Mesenchymal stem cell (in vitro differentiated cells and primary cell): ENCODE measurements around the gene DZIP1L.

ENCODE experiments used
- DNase-seq: peaks from one replicate; pipeline ENCODE4 v3.0.0-alpha.2; 2013
- H2AFZ ChIP-seq: one replicate; pipeline ENCODE4 v1.6.1; 2013; ENCODE audit warnings: low read depth, mild to moderate bottlenecking, control low read depth, inconsistent platforms, low read length, moderate library complexity
- H2AK5ac ChIP-seq: 2 replicates; pipeline ENCODE4 v1.6.1; 2013; ENCODE audit warnings: low read length, moderate library complexity, mild to moderate bottlenecking, inconsistent platforms; ENCODE audit not compliant: severe bottlenecking
- H2BK120ac ChIP-seq: one replicate; pipeline ENCODE4 v1.6.1; 2013; ENCODE audit warnings: low read depth, mild to moderate bottlenecking, inconsistent platforms, low read length, moderate library complexity
- H2BK12ac ChIP-seq, 2 experiments: one replicate each; pipeline ENCODE4 v1.6.1; 2013; ENCODE audit warnings: inconsistent platforms in 2 of 2, low read length in 2 of 2, mild to moderate bottlenecking in 2 of 2, moderate library complexity in 2 of 2, control low read depth in 1 of 2
- H2BK15ac ChIP-seq: one replicate; pipeline ENCODE4 v1.6.1; 2013; ENCODE audit warnings: mild to moderate bottlenecking, low read depth, inconsistent platforms; ENCODE audit not compliant: poor library complexity, severe bottlenecking
- H2BK5ac ChIP-seq: 2 replicates; pipeline ENCODE4 v1.6.1; 2013; ENCODE audit warnings: low read depth, mild to moderate bottlenecking, low read length, control low read depth, inconsistent platforms; ENCODE audit not compliant: poor library complexity, severe bottlenecking
- H3K14ac ChIP-seq, 2 experiments: one replicate each; pipeline ENCODE4 v1.6.1; 2013; ENCODE audit warnings: inconsistent platforms in 2 of 2, low read length in 2 of 2, control low read depth in 1 of 2, mild to moderate bottlenecking in 1 of 2, moderate library complexity in 1 of 2
- H3K18ac ChIP-seq, 2 experiments: one replicate each; pipeline ENCODE4 v1.6.1; 2013; ENCODE audit warnings: inconsistent platforms in 2 of 2, low read length in 2 of 2, control low read depth in 1 of 2, low read depth in 1 of 2, mild to moderate bottlenecking in 1 of 2
- H3K23ac ChIP-seq, 2 experiments: one replicate each; pipeline ENCODE4 v1.6.1; 2013; ENCODE audit warnings: inconsistent platforms in 2 of 2, low read length in 2 of 2, mild to moderate bottlenecking in 2 of 2, moderate library complexity in 2 of 2, control low read depth in 1 of 2
- H3K27ac ChIP-seq: 2 replicates; pipeline ENCODE4 v1.5.1; 2013; ENCODE audit warnings: mild to moderate bottlenecking, moderate library complexity, low read length, control low read depth, inconsistent platforms; ENCODE audit not compliant: poor library complexity, severe bottlenecking
- H3K27me3 ChIP-seq, 2 experiments: 2 replicates each; pipeline versions ENCODE4 v1.6.1 to v1.7.0; 2013; ENCODE audit warnings: low read length in 2 of 2, mild to moderate bottlenecking in 2 of 2, moderate library complexity in 2 of 2, control low read depth in 1 of 2, inconsistent platforms in 1 of 2; ENCODE audit not compliant: control insufficient read depth in 1 of 2, insufficient read depth in 1 of 2
- H3K36me3 ChIP-seq, 2 experiments: 2 replicates each; pipeline versions ENCODE4 v1.6.1 to v1.7.0; 2013; ENCODE audit warnings: low read length in 2 of 2, control low read depth in 1 of 2, inconsistent platforms in 1 of 2, low read depth in 1 of 2, mild to moderate bottlenecking in 1 of 2; ENCODE audit not compliant: insufficient read depth in 2 of 2, control insufficient read depth in 1 of 2
- H3K4ac ChIP-seq, 2 experiments: one replicate each; pipeline ENCODE4 v1.6.1; 2013; ENCODE audit warnings: inconsistent platforms in 2 of 2, low read length in 2 of 2, mild to moderate bottlenecking in 2 of 2, moderate library complexity in 2 of 2, control low read depth in 1 of 2, low read depth in 1 of 2
- H3K4me1 ChIP-seq: 2 replicates; pipeline ENCODE4 v1.6.1; 2013; ENCODE audit warnings: low read depth, low read length, control low read depth; ENCODE audit not compliant: control insufficient read depth, insufficient read depth
- H3K4me2 ChIP-seq: 2 replicates; pipeline ENCODE4 v1.6.1; 2013; ENCODE audit warnings: low read length, mild to moderate bottlenecking, inconsistent platforms; ENCODE audit not compliant: poor library complexity, severe bottlenecking
- H3K4me3 ChIP-seq, 2 experiments: 2 replicates each; pipeline versions ENCODE4 v1.5.1 to v1.7.0; 2013; ENCODE audit warnings: low read length in 2 of 2, mild to moderate bottlenecking in 2 of 2, control low read depth in 1 of 2, low read depth in 1 of 2; ENCODE audit not compliant: insufficient read depth in 1 of 2
- H3K79me1 ChIP-seq: replicated peaks from 2 replicates; pipeline ENCODE4 v1.6.1; 2013; ENCODE audit warnings: mild to moderate bottlenecking, control low read depth, low read length, inconsistent platforms; ENCODE audit not compliant: poor library complexity, severe bottlenecking
- H3K9ac ChIP-seq: 2 replicates; pipeline ENCODE4 v1.7.0; 2013; ENCODE audit warnings: mild to moderate bottlenecking, low read length, moderate library complexity
- H3K9me3 ChIP-seq: 2 replicates; pipeline ENCODE4 v1.7.0; 2013; ENCODE audit warnings: mild to moderate bottlenecking, low read length; ENCODE audit not compliant: control insufficient read depth
- H4K8ac ChIP-seq: one replicate; pipeline ENCODE4 v1.6.1; 2013; ENCODE audit warnings: inconsistent platforms, mild to moderate bottlenecking, low read length, moderate library complexity
- H4K91ac ChIP-seq: one replicate; pipeline ENCODE4 v1.6.1; 2013; ENCODE audit warnings: mild to moderate bottlenecking, low read length, inconsistent platforms
- WGBS: methylation state at CpG from one replicate; pipeline ENCODE4 v1.1.7; 2013; ENCODE audit warnings: mixed read lengths; 5-methylcytosine and 5-hydroxymethylcytosine counted together

The DZIP1L gene

DNA sequence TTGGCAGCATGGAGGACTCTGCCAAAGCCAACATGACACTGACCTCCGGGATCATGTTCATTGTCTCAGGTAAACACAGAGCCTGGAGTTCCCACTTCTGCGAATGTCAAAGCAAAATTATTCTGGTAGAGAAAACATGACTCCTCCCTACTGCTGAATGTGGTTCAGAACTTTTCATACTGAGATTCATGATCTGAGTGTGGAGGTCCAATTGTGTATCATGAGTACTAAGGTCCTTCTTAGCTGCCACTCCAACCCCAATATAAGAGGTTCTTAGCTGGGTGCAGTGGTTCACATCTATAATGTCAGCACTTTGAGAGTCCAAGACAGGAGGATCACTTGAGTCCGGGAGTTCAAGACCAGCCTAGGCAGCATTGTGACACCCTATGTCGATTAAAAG is 91.7 kb downstream of the DZIP1L start:
- no peak for DNase-seq
- H3K4me3 ChIP-seq = no peak overlapping the region
- no peak overlapping the region for H3K14ac ChIP-seq
- H3K27me3 ChIP-seq = no peaks in the 10 kb centered on the region
- H3K23ac ChIP-seq = no peak overlapping the region
- H3K4ac ChIP-seq = no peak overlapping the region
- no peak overlapping the region for H2AFZ ChIP-seq
- H3K36me3 ChIP-seq = peaks cover 8 to 21% of the 10 kb centered on the region in 2 experiments
- H2BK12ac ChIP-seq = no peak overlapping the region
- H3K18ac ChIP-seq = no peak overlapping the region
- no peaks in the 10 kb centered on the region for H3K79me1 ChIP-seq
- H2BK15ac ChIP-seq = no peak overlapping the region
- no peak overlapping the region for H3K4me2 ChIP-seq
- no peak overlapping the region for H2BK120ac ChIP-seq
- no peak overlapping the region for H3K9ac ChIP-seq
- no peak overlapping the region for H4K91ac ChIP-seq
- 99% methylated on average over 3 of the region's 4 CpGs for WGBS
- no peak overlapping the region for H2BK5ac ChIP-seq
- H3K4me1 ChIP-seq = no peaks in the 10 kb centered on the region
- no peak overlapping the region for H3K27ac ChIP-seq
- no peak overlapping the region for H4K8ac ChIP-seq
- H2AK5ac ChIP-seq = no peak overlapping the region
- H3K9me3 ChIP-seq = no peaks in the 10 kb centered on the region

DNA sequence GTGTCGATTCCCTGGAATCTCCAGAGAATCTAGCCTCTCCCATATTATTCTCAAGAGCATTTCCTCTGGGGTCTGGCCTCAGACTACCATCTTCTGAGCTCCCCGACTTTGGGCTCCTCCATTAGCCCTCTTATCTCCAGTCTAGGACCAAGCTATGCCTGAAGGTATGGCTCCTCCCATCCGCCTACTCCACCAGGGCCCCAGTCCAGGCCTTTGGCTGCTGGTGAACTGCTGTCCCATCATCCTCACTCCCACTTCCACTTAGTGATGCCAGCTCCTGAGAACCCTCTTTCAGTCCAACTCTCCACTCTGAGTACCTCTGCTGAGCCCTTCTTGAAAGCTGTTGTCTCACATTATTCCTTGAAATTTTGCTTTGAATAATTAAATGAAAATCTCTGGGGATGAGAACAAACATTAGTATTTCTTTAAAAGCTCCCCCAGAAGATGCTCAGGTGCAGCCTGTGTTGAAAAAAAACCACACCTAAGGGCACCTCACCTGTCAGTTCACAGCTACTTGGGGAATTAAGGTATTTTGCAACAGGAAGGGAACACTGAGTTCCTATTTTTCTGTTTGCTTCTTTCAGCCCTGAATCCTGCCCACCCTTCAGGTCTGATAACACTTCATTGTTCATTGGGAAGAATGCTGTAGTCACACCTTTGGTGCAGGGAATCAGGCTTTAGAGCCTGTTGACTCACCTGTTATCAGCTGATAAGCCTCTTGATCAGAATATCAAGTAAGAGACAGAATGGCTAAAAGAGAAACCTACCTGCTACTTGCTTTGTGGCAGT is 95.9 kb downstream of the DZIP1L start:
- Histone ChIP-seq H3K4me1 (no peaks in the 10 kb centered on the region), H3K4me2 (no peak overlapping the region), H3K27me3 (no peaks in the 10 kb centered on the region), H3K9me3 (no peaks in the 10 kb centered on the region), H3K4ac (no peak overlapping the region), H3K4me3 (no peak overlapping the region), H2BK5ac (no peak overlapping the region), H2BK12ac (no peak overlapping the region), H3K27ac (no peak overlapping the region), H2AFZ (no peak overlapping the region), H3K23ac (no peak overlapping the region), H2BK15ac (no peak overlapping the region), H3K79me1 (no peaks in the 10 kb centered on the region), H3K36me3 (peaks cover 3 to 10% of the 10 kb centered on the region in 2 experiments), H4K91ac (no peak overlapping the region), H3K18ac (no peak overlapping the region), H2AK5ac (no peak overlapping the region), H3K9ac (no peak overlapping the region), H3K14ac (no peak overlapping the region), H2BK120ac (no peak overlapping the region), H4K8ac (no peak overlapping the region)
- WGBS = 92% methylated on average over 3 of the region's 3 CpGs
- no peak for DNase-seq

DNA sequence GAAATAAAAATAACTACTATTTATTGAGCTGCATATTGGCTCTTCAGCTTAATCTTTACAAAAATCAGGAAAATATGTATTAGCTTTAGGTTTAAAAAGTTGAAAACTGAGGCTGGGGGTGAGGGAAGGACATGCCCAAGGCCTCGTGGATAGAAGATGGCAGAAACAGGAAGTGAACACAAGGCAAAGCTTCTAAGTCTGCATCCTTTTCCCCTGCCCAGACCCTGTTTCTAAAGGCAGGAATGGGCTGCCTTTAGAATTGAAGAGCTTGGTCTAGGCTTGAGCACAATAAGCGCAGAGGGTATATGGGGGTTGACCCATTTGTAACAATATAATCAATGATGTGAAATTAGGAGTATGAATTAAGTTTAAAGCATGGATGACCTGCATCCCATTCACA is 99.3 kb downstream of the DZIP1L start:
- Histone ChIP-seq H3K4me3 (no peak overlapping the region), H3K27me3 (no peaks in the 10 kb centered on the region), H4K8ac (no peak overlapping the region), H4K91ac (no peak overlapping the region), H3K27ac (no peak overlapping the region), H3K23ac (no peak overlapping the region), H3K4me1 (no peaks in the 10 kb centered on the region), H3K9ac (no peak overlapping the region), H3K36me3 (peaks cover 0 to 4% of the 10 kb centered on the region in 2 experiments), H3K4me2 (no peak overlapping the region), H2BK12ac (no peak overlapping the region), H3K9me3 (no peaks in the 10 kb centered on the region), H3K14ac (no peak overlapping the region), H2BK5ac (no peak overlapping the region), H3K18ac (no peak overlapping the region), H3K4ac (no peak overlapping the region), H2AK5ac (no peak overlapping the region), H2BK120ac (no peak overlapping the region), H3K79me1 (peaks cover 2% of the 10 kb centered on the region), H2BK15ac (no peak overlapping the region), H2AFZ (no peak overlapping the region)
- no peak for DNase-seq
- WGBS = 82% methylated on average over 1 of the region's 2 CpGs

DNA sequence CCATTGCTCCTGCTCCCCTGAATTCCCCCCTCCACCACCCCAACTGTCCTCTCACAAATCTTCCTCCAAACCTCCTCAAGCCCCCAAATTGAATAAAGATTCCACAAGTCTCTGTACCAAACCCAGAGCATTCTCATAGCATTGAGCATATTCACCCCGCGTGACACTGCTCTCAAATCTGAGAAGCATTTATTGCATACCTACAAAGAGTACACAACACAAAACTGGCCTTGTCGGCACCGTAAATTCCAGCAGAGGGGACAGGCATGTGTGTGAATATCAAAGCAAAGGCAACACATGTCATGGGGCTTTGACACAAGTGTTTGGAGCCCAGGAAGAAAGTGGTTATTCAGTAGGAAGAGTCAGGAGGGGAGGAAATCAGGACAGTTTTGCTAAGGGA is 102.9 kb downstream of the DZIP1L start:
- Histone ChIP-seq H3K23ac (no peak overlapping the region), H3K79me1 (peaks cover 2% of the 10 kb centered on the region), H3K9me3 (no peaks in the 10 kb centered on the region), H3K27me3 (no peaks in the 10 kb centered on the region), H3K4ac (no peak overlapping the region), H4K91ac (no peak overlapping the region), H4K8ac (no peak overlapping the region), H2BK120ac (no peak overlapping the region), H2BK12ac (no peak overlapping the region), H3K36me3 (peaks cover 0 to 8% of the 10 kb centered on the region in 2 experiments), H3K14ac (no peak overlapping the region), H3K4me3 (no peak overlapping the region), H3K9ac (no peak overlapping the region), H3K4me1 (peaks cover 2% of the 10 kb centered on the region), H2AK5ac (no peak overlapping the region), H3K27ac (no peak overlapping the region), H2AFZ (no peak overlapping the region), H2BK15ac (no peak overlapping the region), H3K4me2 (no peak overlapping the region), H3K18ac (no peak overlapping the region), H2BK5ac (no peak overlapping the region)
- no peak for DNase-seq
- 92% methylated on average over 4 of the region's 4 CpGs for WGBS
